ENCODE data around the gene TRH. TPM values are rescaled to one million over a fixed set of nuclear protein-coding genes. Genes with fewer than 3 reads are reported as not detected.
"Not testable (repeated sequence)": the region's sequence is repeated elsewhere in the genome, so short reads cannot be mapped to it uniquely, and the experiment has no call there.

Gene TRH
- total RNA-seq, 1 experiment from 2014 or later: not detected

DNA sequence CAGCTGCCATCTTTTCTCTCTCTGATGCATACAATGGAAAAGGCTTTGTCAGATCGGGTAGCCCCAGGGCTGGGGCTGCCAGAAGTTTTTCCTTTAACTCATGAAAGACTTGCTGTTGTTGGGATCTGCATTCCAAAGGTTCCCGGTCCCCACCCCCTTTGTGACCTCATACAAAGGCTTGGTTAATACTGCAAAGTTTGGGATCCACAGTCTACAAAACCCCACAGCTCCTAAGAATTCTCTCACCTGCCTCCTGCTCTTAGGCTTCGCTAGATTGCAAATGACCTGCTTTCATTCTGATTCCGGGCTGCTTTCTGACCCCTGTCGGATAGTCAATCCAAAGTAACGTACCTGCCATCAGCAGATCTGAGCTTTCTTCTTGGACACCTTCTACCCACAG, 52.9 kb downstream of the TRH start:
- POLR2A ChIA-PET; H3K4me1 ChIP-seq; BruUV-seq (replicated peaks); H3K4me3 Mint-ChIP-seq (ENCODE audit: unreplicated experiment); CTCF ChIA-PET; H3K9me3 ChIP-seq; H3K36me3 Mint-ChIP-seq (ENCODE audit: insufficient read depth, unreplicated experiment); intact Hi-C loops (cut with micrococcal nuclease; ENCODE audit: unreplicated experiment); H3K4me1 Mint-ChIP-seq (ENCODE audit: low read depth, unreplicated experiment); H3K9me3 Mint-ChIP-seq (ENCODE audit: unreplicated experiment); H3K36me3 ChIP-seq (ENCODE audit: control insufficient read depth, insufficient read depth, low read length); H3K27me3 ChIP-seq (replicated peaks; ENCODE audit: control insufficient read depth, insufficient read depth, low read length); H3K27me3 Mint-ChIP-seq (ENCODE audit: insufficient read depth, unreplicated experiment); H3K4me3 ChIP-seq (ENCODE audit: low read depth, low read length): not testable (repeated sequence)
- H3K27ac Mint-ChIP-seq (ENCODE audit: unreplicated experiment): peak overlapping the region; percentile 21
- DNase-seq: peak; percentile 62 to 71

Other genes with a start within 250 kb of the TRH start
- 26.0 and 27.8 TPM in 2 replicates for gene TMCC1, start 81.0 kb upstream of the TRH start, total RNA-seq (2022)
- gene ALG1L2, start 107.1 kb downstream of the TRH start, total RNA-seq (2022): 1.0 and 1.6 TPM in 2 replicates